Measurements from ENCODE around the gene NDN.
"Not testable (repeated sequence)": the region's sequence is repeated elsewhere in the genome, so short reads cannot be mapped to it uniquely, and the experiment has no call there.

NDN gene

DNA sequence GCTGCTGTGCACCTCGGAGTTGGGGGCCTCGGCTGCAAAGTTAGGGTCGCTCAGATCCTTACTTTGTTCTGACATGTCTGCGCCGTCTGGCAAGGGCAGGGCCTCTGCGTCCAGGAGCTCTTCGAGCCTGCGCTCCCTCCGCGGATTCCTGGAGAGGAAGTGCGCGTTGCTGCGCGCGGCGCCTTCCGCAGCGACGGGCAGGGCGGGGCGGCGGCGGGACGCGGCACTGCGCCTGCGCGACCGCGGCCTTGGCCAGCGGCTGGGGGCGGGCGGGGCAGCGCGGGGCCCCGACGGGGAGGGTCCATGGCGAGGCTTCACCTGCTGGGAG, at the start of gene NDN:
Gene NDN (minus strand): TSS at position 163 of the 328 bp plus-strand sequence. CDS start 88 bp downstream, at position 75.
- Histone ChIP-seq H3K36me3 (ENCODE audit: insufficient read depth, low read depth, low read length) (no peaks in the 10 kb centered on the region), H3K9ac (ENCODE audit: low read depth, low read length) (peak within 1 kb of the TSS; percentile 48; the same call in 1 of the 2 replicates), H3K9me3 (ENCODE audit: insufficient read depth, low read depth, low read length) (peaks cover 24% of the 10 kb centered on the region), H3K27ac (ENCODE audit: low read length) (no peak within 1 kb of the TSS), H3K4me3 (ENCODE audit: low read length) (peak within 1 kb of the TSS; percentile 67), H3K27me3 (ENCODE audit: insufficient read depth, low read length) (no peaks in the 10 kb centered on the region), H3K4me1 (ENCODE audit: insufficient read depth, low read length) (no peaks in the 10 kb centered on the region)

DNA sequence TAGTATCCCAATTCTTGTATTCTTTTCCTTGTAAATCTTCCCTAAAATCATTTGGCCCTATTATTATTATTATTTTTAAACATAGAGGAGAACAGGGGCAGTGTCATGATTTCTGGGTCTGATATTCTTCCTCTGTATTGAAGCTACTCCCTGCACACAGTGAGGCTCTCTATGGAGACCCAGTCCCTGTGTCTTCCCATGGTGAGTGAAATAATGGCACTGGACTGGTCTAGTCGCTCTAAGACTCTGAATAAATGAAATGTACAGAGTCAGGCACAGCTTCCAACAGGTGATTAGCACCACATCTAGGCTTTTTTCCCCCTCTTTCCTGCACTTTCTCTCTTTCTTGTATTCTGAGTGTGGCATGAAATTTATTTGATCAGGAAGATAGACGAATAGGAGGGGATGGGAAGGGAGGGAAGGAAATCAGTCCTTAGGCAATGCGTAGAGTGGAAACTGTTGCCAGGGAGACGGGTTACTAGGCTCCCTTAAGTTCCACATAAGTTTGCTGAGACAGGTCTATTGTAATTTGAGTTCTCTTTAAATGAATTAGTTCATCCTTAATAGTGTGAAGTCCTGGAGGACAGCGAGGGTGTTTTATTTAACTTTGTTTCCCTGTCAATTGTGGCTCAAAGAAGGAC, 49.0 kb upstream of the NDN start:
- H3K27me3 ChIP-seq (ENCODE audit: insufficient read depth, low read length): no peaks in the 10 kb centered on the region
- no peaks in the 10 kb centered on the region for H3K4me1 ChIP-seq (ENCODE audit: insufficient read depth, low read length)
- H3K4me3 ChIP-seq (ENCODE audit: low read length): no peak overlapping the region
- no peaks in the 10 kb centered on the region for H3K36me3 ChIP-seq (ENCODE audit: insufficient read depth, low read depth, low read length)
- H3K9ac ChIP-seq (ENCODE audit: low read depth, low read length): no peak overlapping the region
- H3K9me3 ChIP-seq (ENCODE audit: insufficient read depth, low read depth, low read length): peaks cover 30% of the 10 kb centered on the region
- H3K27ac ChIP-seq (ENCODE audit: low read length): no peak overlapping the region

DNA sequence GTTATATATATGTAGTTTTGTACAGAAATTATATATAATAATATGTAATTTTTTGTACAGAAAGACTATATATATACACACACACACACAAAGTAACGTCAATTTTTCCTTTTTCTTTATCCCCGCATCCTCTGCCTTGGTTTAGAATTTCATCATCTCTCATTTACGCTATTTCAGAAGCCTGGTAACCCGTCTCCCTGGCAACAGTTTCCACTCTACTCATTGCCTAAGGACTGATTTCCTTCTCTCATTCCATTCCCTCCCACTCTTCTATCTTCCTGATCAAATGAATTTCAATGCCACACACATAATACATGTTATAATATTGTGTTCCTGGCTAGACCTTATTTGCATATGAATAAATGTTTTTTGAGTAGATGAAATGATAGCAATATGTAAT, 47.8 kb upstream of the NDN start:
- H3K4me3 ChIP-seq (ENCODE audit: low read length): no peak overlapping the region
- H3K9ac ChIP-seq (ENCODE audit: low read depth, low read length): no peak overlapping the region
- no peak overlapping the region for H3K27ac ChIP-seq (ENCODE audit: low read length)
- H3K9me3 ChIP-seq (ENCODE audit: insufficient read depth, low read depth, low read length): peaks cover 33% of the 10 kb centered on the region
- H3K27me3 ChIP-seq (ENCODE audit: insufficient read depth, low read length): no peaks in the 10 kb centered on the region
- no peaks in the 10 kb centered on the region for H3K4me1 ChIP-seq (ENCODE audit: insufficient read depth, low read length)
- no peaks in the 10 kb centered on the region for H3K36me3 ChIP-seq (ENCODE audit: insufficient read depth, low read depth, low read length)

- H3K27me3 ChIP-seq (ENCODE audit: insufficient read depth, low read length); H3K36me3 ChIP-seq (ENCODE audit: insufficient read depth, low read depth, low read length); H3K27ac ChIP-seq (ENCODE audit: low read length); H3K4me1 ChIP-seq (ENCODE audit: insufficient read depth, low read length); H3K9ac ChIP-seq (ENCODE audit: low read depth, low read length): not testable (repeated sequence)
- Histone ChIP-seq H3K9me3 (ENCODE audit: insufficient read depth, low read depth, low read length) (peaks cover 29% of the 10 kb centered on the region), H3K4me3 (ENCODE audit: low read length) (peak overlapping the region; percentile 46; the same call in 1 of the 2 replicates)
Measured at GRCh38 chr15:23713874-23714656, 27.0 kb upstream of the NDN start.

DNA sequence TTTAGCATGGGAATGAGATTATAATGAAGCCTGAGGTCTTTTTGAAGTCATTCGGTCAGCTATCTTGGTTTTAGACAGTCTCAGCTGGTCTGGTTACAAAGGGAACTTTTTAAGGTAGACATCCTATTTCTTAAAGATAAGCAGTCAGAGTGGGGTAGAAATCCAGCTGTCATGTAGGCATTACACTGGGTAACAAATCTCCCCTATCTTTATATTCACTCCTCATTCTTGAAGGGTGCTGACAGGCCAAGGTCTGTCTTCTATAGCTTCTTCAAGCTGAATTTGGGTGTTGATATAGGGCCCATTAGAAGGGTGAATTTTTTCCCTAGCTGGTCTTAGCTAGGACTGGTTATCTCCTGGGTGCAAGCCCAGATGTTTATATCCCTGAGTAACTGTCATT, 21.2 kb upstream of the NDN start:
- no peaks in the 10 kb centered on the region for H3K36me3 ChIP-seq (ENCODE audit: insufficient read depth, low read depth, low read length)
- no peaks in the 10 kb centered on the region for H3K4me1 ChIP-seq (ENCODE audit: insufficient read depth, low read length)
- peaks cover 53% of the 10 kb centered on the region for H3K9me3 ChIP-seq (ENCODE audit: insufficient read depth, low read depth, low read length)
- no peak overlapping the region for H3K27ac ChIP-seq (ENCODE audit: low read length)
- no peak overlapping the region for H3K4me3 ChIP-seq (ENCODE audit: low read length)
- H3K9ac ChIP-seq (ENCODE audit: low read depth, low read length): no peak overlapping the region
- no peaks in the 10 kb centered on the region for H3K27me3 ChIP-seq (ENCODE audit: insufficient read depth, low read length)

- no peaks in the 10 kb centered on the region for H3K36me3 ChIP-seq (ENCODE audit: insufficient read depth, low read depth, low read length)
- no peaks in the 10 kb centered on the region for H3K4me1 ChIP-seq (ENCODE audit: insufficient read depth, low read length)
- no peak overlapping the region for H3K9ac ChIP-seq (ENCODE audit: low read depth, low read length)
- H3K27ac ChIP-seq (ENCODE audit: low read length): no peak overlapping the region
- H3K4me3 ChIP-seq (ENCODE audit: low read length): no peak overlapping the region
- no peaks in the 10 kb centered on the region for H3K27me3 ChIP-seq (ENCODE audit: insufficient read depth, low read length)
- H3K9me3 ChIP-seq (ENCODE audit: insufficient read depth, low read depth, low read length): peaks cover 32% of the 10 kb centered on the region
Measured at GRCh38 chr15:23695282-23695681, 8.2 kb upstream of the NDN start.

DNA sequence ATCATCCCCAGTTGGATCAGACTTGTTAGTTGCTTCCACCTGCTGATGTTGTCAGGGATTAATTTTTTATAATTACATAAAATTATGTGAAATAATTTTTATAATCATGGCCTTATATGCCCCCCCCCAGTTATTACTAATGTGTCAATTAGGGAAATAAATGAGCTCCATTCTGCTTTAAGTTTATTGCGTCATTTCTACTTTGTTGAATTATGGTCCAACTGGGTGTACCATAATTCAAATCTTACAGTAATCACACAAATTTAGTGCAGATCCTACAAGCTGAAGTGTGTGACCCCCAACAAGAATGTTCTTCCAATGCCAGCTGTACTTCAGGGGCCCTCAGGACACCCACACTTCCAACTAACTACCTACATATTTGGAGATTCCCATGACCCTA, 7.5 kb upstream of the NDN start:
- Histone ChIP-seq H3K36me3 (ENCODE audit: insufficient read depth, low read depth, low read length) (no peaks in the 10 kb centered on the region), H3K9ac (ENCODE audit: low read depth, low read length) (no peak overlapping the region), H3K27me3 (ENCODE audit: insufficient read depth, low read length) (no peaks in the 10 kb centered on the region), H3K4me3 (ENCODE audit: low read length) (no peak overlapping the region), H3K27ac (ENCODE audit: low read length) (no peak overlapping the region), H3K4me1 (ENCODE audit: insufficient read depth, low read length) (no peaks in the 10 kb centered on the region), H3K9me3 (ENCODE audit: insufficient read depth, low read depth, low read length) (peaks cover 35% of the 10 kb centered on the region)

DNA sequence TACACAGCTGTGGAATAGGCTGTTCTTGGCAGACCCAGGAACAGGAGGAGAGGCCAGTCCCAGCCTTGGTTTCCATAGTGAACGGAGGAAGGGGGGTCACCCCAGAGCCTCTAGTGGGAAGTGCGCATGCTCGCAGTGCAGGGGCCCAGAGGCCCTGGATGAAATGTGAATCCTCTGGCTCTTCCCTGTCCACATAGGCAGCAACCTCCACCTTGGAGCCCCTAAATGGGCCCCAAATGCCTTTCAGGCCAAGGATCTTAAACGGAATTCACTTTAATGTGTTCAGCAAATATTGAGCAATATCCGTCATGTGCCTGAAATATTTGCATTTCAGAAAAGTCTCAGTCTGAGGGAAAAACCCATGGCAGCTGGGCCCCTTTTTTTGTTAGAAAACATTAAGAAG, 3.3 kb upstream of the NDN start:
- H3K27ac ChIP-seq (ENCODE audit: low read length): no peak overlapping the region
- no peak overlapping the region for H3K9ac ChIP-seq (ENCODE audit: low read depth, low read length)
- H3K9me3 ChIP-seq (ENCODE audit: insufficient read depth, low read depth, low read length): peaks cover 38% of the 10 kb centered on the region
- no peaks in the 10 kb centered on the region for H3K27me3 ChIP-seq (ENCODE audit: insufficient read depth, low read length)
- no peak overlapping the region for H3K4me3 ChIP-seq (ENCODE audit: low read length)
- H3K36me3 ChIP-seq (ENCODE audit: insufficient read depth, low read depth, low read length): no peaks in the 10 kb centered on the region
- H3K4me1 ChIP-seq (ENCODE audit: insufficient read depth, low read length): no peaks in the 10 kb centered on the region

GRCh38 chr15:23690015-23690414, 2.9 kb upstream of the NDN start:
- Histone ChIP-seq H3K27ac (ENCODE audit: low read length) (no peak overlapping the region), H3K36me3 (ENCODE audit: insufficient read depth, low read depth, low read length) (no peaks in the 10 kb centered on the region), H3K4me1 (ENCODE audit: insufficient read depth, low read length) (no peaks in the 10 kb centered on the region), H3K9me3 (ENCODE audit: insufficient read depth, low read depth, low read length) (peaks cover 34% of the 10 kb centered on the region), H3K4me3 (ENCODE audit: low read length) (no peak overlapping the region), H3K9ac (ENCODE audit: low read depth, low read length) (no peak overlapping the region), H3K27me3 (ENCODE audit: insufficient read depth, low read length) (no peaks in the 10 kb centered on the region)

GRCh38 chr15:23686466-23687142, 501 bp downstream of the NDN start:
- Histone ChIP-seq H3K27me3 (ENCODE audit: insufficient read depth, low read length) (no peaks in the 10 kb centered on the region), H3K9ac (ENCODE audit: low read depth, low read length) (peak overlapping the region; percentile 48; the same call in 1 of the 2 replicates), H3K27ac (ENCODE audit: low read length) (no peak overlapping the region), H3K9me3 (ENCODE audit: insufficient read depth, low read depth, low read length) (peaks cover 23% of the 10 kb centered on the region), H3K4me1 (ENCODE audit: insufficient read depth, low read length) (no peaks in the 10 kb centered on the region), H3K36me3 (ENCODE audit: insufficient read depth, low read depth, low read length) (no peaks in the 10 kb centered on the region), H3K4me3 (ENCODE audit: low read length) (peak overlapping the region; percentile 67)

- Histone ChIP-seq H3K36me3 (ENCODE audit: insufficient read depth, low read depth, low read length) (no peaks in the 10 kb centered on the region), H3K9ac (ENCODE audit: low read depth, low read length) (no peak overlapping the region), H3K4me3 (ENCODE audit: low read length) (no peak overlapping the region), H3K27me3 (ENCODE audit: insufficient read depth, low read length) (no peaks in the 10 kb centered on the region), H3K27ac (ENCODE audit: low read length) (no peak overlapping the region), H3K9me3 (ENCODE audit: insufficient read depth, low read depth, low read length) (peaks cover 56% of the 10 kb centered on the region), H3K4me1 (ENCODE audit: insufficient read depth, low read length) (no peaks in the 10 kb centered on the region)
Measured at GRCh38 chr15:23671481-23671880, 15.6 kb downstream of the NDN start.

DNA sequence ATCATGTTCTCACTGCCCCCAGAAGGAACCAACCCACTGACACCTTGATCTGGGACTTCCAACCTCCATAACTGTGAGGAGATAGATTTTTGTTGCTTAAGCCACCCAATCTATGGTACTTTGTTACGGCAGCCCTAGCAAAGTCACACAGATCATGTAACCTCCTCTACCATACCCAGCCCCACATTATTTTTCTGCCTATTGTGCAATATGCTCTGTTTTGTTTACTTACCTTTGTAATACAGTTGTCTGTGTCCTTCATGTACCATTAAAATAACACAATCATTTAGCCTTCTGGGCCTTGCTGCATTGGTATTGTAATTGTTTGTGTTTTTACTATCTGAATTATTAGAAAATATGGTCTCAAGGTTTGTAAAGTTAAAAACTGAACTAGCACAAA, 16.1 kb downstream of the NDN start:
- Histone ChIP-seq H3K27me3 (ENCODE audit: insufficient read depth, low read length) (no peaks in the 10 kb centered on the region), H3K9ac (ENCODE audit: low read depth, low read length) (no peak overlapping the region), H3K27ac (ENCODE audit: low read length) (no peak overlapping the region), H3K36me3 (ENCODE audit: insufficient read depth, low read depth, low read length) (no peaks in the 10 kb centered on the region), H3K4me3 (ENCODE audit: low read length) (no peak overlapping the region), H3K9me3 (ENCODE audit: insufficient read depth, low read depth, low read length) (peaks cover 56% of the 10 kb centered on the region), H3K4me1 (ENCODE audit: insufficient read depth, low read length) (no peaks in the 10 kb centered on the region)
